ENCODE results near the gene NEMF. TPM values are rescaled to one million over a fixed set of nuclear protein-coding genes. Genes with fewer than 3 reads are reported as not detected.

Gene NEMF
- total RNA-seq, 1 experiment from 2014 or later: 42.7 TPM

DNA sequence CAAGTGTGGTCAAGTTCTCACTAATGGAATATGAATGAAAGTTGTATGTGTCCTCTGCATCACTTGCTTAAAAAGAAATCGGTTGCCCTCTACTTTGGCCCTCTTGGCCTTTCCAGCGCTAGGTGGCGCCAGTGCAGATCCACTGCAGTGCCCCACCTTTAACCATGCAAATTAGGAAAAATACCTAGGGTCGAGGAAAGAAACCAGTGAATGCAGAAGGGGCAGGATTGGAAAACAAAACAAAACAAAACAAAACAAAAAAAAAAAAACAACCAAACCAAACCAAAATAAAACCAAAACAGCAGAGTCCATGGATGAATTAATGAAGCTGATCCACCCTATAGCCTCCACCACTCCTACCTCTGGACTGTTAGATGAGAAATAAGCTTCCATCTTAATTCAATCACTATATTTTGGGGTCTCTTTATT is 12.9 kb upstream of the NEMF start:
- Histone ChIP-seq H3K36me3 (no peaks in the 10 kb centered on the region), H3K27me3 (replicated peaks) (no peaks in the 10 kb centered on the region), H3K4me1 (replicated peaks) (peaks cover 14% of the 10 kb centered on the region), H3K4me3 (no peak overlapping the region), H3K27ac (no peak overlapping the region), H3K9me3 (replicated peaks) (no peaks in the 10 kb centered on the region)
- DNase-seq (ENCODE audit: low read depth in 1 of 2, low spot score in 2 of 2): peak; percentile 55 to 65

DNA sequence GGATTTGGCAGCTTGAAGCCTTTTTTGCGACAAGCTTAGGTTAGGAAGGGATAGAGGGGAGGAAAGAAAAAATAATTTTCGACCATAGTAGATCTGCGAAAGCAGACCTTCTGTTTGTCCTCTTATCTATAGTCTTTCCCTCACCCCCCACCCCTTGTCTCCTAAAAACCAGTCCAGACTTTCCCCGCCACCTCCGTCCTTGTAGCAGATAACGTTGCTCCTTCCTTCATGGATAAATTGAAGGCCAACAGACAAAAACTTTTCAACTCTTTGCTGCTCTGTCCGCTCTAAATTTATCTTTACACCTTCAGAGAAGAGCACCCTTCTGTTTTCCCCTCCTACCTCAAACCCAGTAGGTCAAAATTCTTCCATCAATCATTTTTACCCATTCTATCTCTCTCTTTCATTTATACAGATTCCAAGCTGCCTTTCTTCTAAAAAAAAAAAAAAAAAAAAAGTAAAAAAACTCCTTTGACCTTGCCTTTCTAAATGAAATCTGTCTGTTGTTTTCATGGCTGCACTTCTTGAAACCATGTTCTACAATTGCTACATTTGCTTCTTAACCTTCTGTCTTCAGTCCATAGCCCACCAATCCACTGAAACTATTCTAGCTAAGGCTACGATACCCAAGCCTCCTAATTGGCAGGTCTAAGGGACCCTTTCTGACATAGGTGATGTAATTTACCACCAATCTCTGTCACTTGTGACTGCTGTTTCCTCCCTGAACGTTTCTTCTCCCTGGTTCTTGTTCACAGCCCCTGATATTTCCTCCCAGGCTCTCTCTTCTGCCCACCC is 11.1 kb upstream of the NEMF start:
- Histone ChIP-seq H3K36me3 (no peaks in the 10 kb centered on the region), H3K9me3 (replicated peaks) (no peaks in the 10 kb centered on the region), H3K27me3 (replicated peaks) (no peaks in the 10 kb centered on the region), H3K4me1 (replicated peaks) (peaks cover 12% of the 10 kb centered on the region), H3K27ac (peak overlapping the region; percentile 55), H3K4me3 (peak overlapping the region; percentile 49)
- no peak for DNase-seq (ENCODE audit: low read depth in 1 of 2, low spot score in 2 of 2)

DNA sequence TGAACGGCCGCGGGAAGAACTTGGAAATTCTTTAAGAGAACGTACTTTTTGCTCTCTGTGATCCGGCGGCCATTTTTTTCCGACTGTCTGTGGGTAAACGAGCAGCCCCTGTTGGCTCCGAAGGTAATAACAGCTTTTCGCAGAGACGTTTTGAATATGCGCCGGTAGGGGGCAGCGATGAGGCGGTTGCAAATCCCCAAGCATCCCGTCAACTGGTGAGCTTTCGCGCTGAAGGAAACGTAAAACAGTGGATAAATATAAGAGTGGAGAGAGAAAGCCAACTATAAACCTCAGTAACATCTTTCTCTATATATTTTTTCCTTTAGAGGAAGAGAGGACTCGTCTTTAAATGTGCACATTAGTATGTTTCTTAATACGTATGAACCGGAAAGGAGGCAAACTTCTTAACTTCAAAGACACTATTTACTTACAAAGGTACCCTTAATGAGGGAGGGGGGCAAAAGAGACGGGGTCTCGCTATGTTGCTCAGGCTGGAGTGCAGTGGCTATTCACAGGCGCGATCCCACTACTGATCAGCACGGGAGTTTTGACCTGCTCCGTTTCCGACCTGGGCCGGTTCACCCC is 9.6 kb upstream of the NEMF start:
- Histone ChIP-seq H3K27ac (peak overlapping the region; percentile 93), H3K4me1 (replicated peaks) (peaks cover 6% of the 10 kb centered on the region; the same call in 1 of the 2 replicates), H3K27me3 (replicated peaks) (no peaks in the 10 kb centered on the region), H3K9me3 (replicated peaks) (no peaks in the 10 kb centered on the region), H3K36me3 (no peaks in the 10 kb centered on the region), H3K4me3 (peak overlapping the region; percentile 49)
- DNase-seq (ENCODE audit: low read depth in 1 of 2, low spot score in 2 of 2): peak; percentile 81 to 96

DNA sequence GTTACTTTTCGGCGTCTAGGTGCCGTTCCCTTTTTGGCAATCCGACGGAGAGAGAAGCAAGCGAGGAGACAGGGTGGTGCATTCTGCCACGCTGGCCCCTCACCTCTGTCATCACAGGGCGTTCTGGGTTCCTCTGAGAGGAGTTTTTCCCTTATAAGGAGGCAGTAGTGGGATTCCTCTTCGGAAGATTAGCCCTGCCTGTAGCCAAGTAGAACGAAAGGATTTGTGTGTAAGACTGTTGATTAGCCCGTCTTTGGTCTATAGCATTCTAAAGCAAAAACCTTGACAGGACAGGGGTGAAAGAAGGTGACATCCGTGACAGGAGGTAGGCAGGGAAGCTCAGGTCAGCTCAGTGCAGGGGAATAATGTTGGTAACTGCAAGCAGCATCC is 9.1 kb upstream of the NEMF start:
- Histone ChIP-seq H3K27me3 (replicated peaks) (no peaks in the 10 kb centered on the region), H3K4me1 (replicated peaks) (peaks cover 6% of the 10 kb centered on the region; the same call in 1 of the 2 replicates), H3K9me3 (replicated peaks) (no peaks in the 10 kb centered on the region), H3K36me3 (no peaks in the 10 kb centered on the region), H3K4me3 (peak overlapping the region; percentile 49), H3K27ac (peak overlapping the region; percentile 93)
- DNase-seq (ENCODE audit: low read depth in 1 of 2, low spot score in 2 of 2): peak; percentile 67 to 90

DNA sequence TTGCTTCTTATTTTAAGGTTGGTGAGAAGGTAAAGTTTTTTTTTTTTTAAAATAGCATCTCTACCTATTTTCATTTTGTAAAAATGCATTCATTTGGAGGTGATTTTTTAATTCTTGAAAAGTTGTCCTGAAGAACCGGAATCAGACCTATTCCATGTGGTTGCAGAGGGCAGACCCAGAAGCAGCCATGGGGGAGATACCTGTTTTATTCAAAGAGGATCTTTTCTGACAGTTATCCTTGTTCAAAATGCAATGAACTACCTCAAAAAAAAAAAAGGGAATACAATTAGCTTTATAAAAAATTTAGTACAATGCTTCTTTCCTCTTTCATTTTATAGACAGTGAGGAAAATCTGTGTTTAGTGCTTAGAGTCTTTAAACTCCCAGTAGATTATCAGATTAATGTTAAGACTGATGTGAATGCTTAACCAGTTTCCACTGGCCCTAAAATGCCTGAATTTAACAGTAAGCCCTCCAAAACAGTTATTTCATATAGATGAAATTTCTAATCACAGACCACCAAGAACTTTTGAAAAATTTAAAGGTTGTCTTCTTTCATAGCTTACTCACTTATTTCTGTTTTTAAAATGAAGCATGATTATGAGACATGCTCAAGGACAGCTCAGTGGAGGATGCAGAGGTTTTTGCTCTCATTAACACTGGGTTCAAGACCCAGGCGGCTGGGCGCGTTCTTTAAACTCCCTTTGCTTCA is 8.6 kb upstream of the NEMF start:
- H3K36me3 ChIP-seq: no peaks in the 10 kb centered on the region
- peaks cover 6% of the 10 kb centered on the region; the same call in 1 of the 2 replicates for H3K4me1 ChIP-seq (replicated peaks)
- no peaks in the 10 kb centered on the region for H3K27me3 ChIP-seq (replicated peaks)
- H3K4me3 ChIP-seq: peak overlapping the region; percentile 49
- DNase-seq (ENCODE audit: low read depth in 1 of 2, low spot score in 2 of 2): no peak
- peak overlapping the region; percentile 93 for H3K27ac ChIP-seq
- no peaks in the 10 kb centered on the region for H3K9me3 ChIP-seq (replicated peaks)

DNA sequence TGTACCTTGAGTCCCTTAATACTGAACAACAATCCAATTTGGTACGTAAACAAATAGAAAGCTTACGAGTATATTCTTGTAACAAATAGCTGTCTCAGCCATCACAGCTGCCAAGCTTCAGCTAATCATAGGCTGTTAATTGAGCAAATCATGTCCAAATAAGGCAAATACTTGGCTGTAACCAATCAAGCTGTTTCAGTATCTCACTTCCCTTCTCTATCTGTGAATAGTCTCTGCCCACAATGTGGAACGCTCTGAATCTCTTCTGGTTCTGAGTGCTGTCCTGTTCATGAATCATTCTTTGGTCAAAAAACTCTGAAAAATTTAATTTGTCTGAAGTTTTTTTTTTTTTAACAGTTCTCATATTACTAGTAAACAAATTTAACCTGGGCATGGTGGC is 5.8 kb upstream of the NEMF start:
- Histone ChIP-seq H3K27me3 (replicated peaks) (no peaks in the 10 kb centered on the region), H3K36me3 (no peaks in the 10 kb centered on the region), H3K27ac (no peak overlapping the region), H3K4me1 (replicated peaks) (peaks cover 3% of the 10 kb centered on the region; the same call in 1 of the 2 replicates), H3K9me3 (replicated peaks) (no peaks in the 10 kb centered on the region), H3K4me3 (no peak overlapping the region)
- DNase-seq (ENCODE audit: low read depth in 1 of 2, low spot score in 2 of 2): no peak

DNA sequence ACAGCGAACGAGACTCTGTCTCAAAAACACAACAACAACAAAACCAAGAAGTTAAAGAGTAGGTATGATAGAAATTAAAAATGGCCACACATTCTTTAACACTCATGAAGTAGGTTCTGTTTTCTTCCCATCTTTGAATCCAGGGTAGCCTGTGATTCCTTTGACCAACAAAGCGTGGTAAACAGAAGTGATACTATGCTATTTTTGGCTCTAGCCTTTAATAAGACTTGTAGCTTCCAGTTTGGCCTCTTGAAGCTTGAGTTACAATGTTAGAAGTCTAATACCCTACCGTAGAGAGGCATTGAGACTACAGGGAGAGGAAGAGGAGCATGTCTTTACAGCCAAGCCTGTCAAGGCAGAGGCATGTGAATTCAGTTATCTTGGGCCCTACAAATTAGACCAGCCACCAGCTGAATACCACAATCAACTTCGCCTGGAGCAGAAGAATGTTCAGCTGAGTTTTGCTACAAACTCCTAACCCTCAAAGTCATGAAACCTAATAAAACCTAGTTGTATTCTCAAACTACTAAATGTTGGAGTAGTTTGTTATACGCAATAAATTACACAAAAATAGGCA is 4.9 kb upstream of the NEMF start:
- H3K27ac ChIP-seq: no peak overlapping the region

DNA sequence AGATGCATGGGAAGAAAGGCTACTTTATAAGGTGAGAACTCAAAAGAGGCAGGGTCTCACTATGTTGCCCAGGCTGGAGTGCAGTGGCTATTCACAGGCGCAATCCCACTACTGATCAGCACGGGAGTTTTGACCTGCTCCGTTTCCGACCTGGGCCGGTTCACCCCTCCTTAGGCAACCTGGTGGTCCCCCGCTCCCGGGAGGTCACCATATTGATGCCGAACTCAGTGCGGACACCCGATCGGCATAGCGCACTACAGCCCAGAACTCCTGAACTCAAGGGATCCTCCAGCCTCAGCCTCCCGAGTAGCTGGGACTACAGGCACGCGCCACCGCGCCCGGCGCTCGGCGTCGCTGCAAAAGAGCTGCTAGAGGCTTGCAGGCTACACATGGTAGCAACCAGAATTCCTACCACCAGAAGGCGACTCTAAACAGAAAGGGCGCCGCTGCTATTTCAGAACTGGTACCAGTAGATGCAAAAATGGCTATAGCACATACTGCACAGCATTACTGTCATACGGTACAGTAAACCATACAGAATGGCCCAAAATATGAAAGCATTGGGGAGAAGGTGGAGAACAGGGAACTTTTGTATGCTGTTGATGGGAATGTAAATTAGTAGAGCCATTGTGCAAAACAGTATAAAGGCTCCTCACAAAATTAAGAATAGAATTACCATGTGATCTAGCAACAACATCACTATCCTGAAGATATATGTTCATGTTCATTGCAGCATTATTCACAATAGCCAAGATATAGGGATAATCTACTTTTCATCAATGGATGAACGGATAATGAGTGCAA is 1.2 kb upstream of the NEMF start:
- Histone ChIP-seq H3K27ac (no peak overlapping the region), H3K4me1 (replicated peaks) (peaks cover 3% of the 10 kb centered on the region; the same call in 1 of the 2 replicates), H3K9me3 (replicated peaks) (no peaks in the 10 kb centered on the region), H3K4me3 (peak overlapping the region; percentile 81), H3K36me3 (peaks cover 30% of the 10 kb centered on the region), H3K27me3 (replicated peaks) (no peaks in the 10 kb centered on the region)
- peak; percentile 64 to 76 for DNase-seq (ENCODE audit: low read depth in 1 of 2, low spot score in 2 of 2)

More for the DNA sequence above, 4.9 kb upstream of the NEMF start:
- peaks cover under 1% of the 10 kb centered on the region; the same call in 1 of the 2 replicates for H3K36me3 ChIP-seq
- H3K4me3 ChIP-seq: no peak overlapping the region
- peaks cover 3% of the 10 kb centered on the region; the same call in 1 of the 2 replicates for H3K4me1 ChIP-seq (replicated peaks)
- DNase-seq (ENCODE audit: low read depth in 1 of 2, low spot score in 2 of 2): no peak
- H3K9me3 ChIP-seq (replicated peaks): no peaks in the 10 kb centered on the region
- no peaks in the 10 kb centered on the region for H3K27me3 ChIP-seq (replicated peaks)

DNA sequence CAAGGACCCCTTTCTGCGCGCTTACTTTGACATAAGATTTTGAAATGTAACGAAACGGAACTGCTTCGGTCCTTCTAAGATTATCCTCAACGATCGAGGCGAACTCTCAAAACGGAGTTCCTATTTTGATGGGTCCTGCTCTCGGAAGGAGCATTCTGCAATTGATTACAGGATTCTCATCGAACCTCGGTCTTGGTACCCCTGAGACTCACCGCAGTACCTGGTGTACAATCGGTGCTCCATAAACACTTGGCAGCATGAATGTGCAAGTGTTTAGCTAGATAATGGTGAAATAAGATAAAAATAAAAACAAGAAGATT is 530 bp upstream of the NEMF start:
- 0 out of 2 replicates have a peak overlapping the region, but pooled peaks have one; percentile 65 for H3K27ac ChIP-seq
- no peaks in the 10 kb centered on the region for H3K9me3 ChIP-seq (replicated peaks)
- peaks cover 3% of the 10 kb centered on the region; the same call in 1 of the 2 replicates for H3K4me1 ChIP-seq (replicated peaks)
- H3K27me3 ChIP-seq (replicated peaks): no peaks in the 10 kb centered on the region
- H3K36me3 ChIP-seq: peaks cover 30% of the 10 kb centered on the region
- H3K4me3 ChIP-seq: peak overlapping the region; percentile 81
- no peak for DNase-seq (ENCODE audit: low read depth in 1 of 2, low spot score in 2 of 2)

DNA sequence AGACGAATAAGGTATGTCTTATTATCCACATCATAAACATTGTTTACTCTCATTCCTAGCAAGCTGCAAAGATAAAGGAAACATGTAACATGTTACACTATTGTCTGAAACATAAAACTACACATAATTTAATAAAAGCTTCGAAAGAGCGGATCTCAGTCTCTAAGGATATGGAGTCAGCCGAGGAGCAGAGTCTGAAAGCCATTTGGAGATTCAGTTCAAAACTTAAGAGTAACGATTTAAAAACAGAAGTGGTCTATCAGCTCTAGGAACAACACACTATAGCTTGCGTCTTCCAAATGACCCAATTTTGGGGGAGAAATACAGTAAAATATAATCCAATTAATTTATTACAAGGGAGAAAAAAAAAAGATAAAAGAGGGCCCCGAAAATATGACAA is 775 bp downstream of the NEMF start:
- H3K27ac ChIP-seq: peak overlapping the region; percentile 65
- H3K36me3 ChIP-seq: peaks cover 36% of the 10 kb centered on the region
- peak overlapping the region; percentile 81 for H3K4me3 ChIP-seq
- H3K27me3 ChIP-seq (replicated peaks): no peaks in the 10 kb centered on the region
- no peaks in the 10 kb centered on the region for H3K9me3 ChIP-seq (replicated peaks)
- DNase-seq (ENCODE audit: low read depth in 1 of 2, low spot score in 2 of 2): no peak
- peaks cover 3% of the 10 kb centered on the region; the same call in 1 of the 2 replicates for H3K4me1 ChIP-seq (replicated peaks)

DNA sequence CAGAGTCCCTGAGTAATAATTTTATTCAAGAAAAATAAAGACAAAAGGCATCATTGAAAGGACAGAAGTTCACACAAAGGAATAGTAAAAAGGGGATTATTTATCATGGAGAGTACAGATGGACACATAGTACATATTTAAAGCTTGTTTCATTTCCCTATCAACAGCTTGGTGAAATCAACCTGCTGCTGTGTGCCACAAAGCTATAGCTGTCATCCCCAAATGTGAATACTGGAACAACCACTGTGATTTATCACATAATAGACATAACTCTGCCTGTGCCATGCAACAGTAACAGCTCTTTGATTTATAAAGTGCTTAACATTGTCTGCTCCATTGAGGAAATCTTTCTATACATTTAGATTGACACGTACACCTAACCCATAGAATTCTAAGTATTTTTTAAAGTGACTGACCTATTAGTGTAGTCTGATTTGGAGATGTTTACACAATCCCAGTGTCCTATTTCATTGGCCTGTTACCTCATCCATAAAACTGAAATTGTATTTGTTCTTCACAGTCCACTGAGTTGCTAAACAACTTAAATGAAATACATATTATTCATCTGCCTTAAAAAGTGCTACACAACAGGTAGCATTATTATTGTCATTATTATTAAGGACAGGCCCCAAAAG is 3.3 kb downstream of the NEMF start:
- Histone ChIP-seq H3K4me1 (replicated peaks) (peaks cover 3% of the 10 kb centered on the region; the same call in 1 of the 2 replicates), H3K4me3 (no peak overlapping the region), H3K9me3 (replicated peaks) (no peaks in the 10 kb centered on the region), H3K27me3 (replicated peaks) (no peaks in the 10 kb centered on the region), H3K27ac (no peak overlapping the region), H3K36me3 (peaks cover 57% of the 10 kb centered on the region)
- DNase-seq (ENCODE audit: low read depth in 1 of 2, low spot score in 2 of 2): no peak

DNA sequence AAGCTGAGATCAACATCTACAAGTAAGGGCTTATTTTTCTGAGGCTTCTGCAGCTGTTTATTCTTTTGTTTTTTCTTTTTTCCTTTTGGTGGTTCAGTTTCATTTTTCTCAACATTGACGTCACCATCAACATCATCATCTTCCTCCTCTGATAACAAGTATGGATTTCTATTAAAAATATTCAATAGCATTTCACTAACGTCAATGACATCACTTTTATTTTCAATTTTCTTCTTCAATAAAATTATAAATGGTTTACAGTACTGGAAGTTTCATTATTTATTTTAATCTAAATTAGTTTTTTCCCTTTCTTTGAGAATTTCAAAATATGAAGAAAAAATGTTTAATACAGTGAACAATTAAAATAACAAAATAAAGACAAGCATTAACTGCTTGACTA is 23.9 kb downstream of the NEMF start:
- H3K4me3 ChIP-seq: no peak overlapping the region
- no peaks in the 10 kb centered on the region for H3K27me3 ChIP-seq (replicated peaks)
- DNase-seq (ENCODE audit: low read depth in 1 of 2, low spot score in 2 of 2): no peak
- no peaks in the 10 kb centered on the region for H3K9me3 ChIP-seq (replicated peaks)
- no peaks in the 10 kb centered on the region for H3K4me1 ChIP-seq (replicated peaks)
- H3K27ac ChIP-seq: no peak overlapping the region
- H3K36me3 ChIP-seq: peaks cover 95% of the 10 kb centered on the region

DNA sequence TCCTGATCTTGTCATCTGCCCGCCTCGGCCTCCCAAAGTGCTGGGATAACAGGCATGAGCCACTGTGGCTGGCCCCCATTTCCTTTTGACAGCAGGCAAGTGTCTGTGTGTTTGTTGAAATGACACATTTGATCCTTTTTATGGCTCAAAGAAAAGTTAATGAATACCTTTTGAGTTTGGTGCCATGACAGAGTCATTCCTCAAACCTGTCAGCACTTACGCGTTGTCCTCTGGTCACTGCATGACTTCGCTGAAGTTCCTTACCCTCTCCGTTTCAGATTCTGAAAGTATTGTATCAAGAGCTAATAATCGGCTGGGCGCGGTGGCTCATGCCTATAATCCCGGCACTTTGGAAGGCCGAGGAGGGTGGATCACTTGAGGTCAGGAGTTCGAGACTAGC is 32.4 kb downstream of the NEMF start:
- H3K4me1 ChIP-seq (replicated peaks): no peaks in the 10 kb centered on the region
- no peak overlapping the region for H3K27ac ChIP-seq
- no peaks in the 10 kb centered on the region for H3K9me3 ChIP-seq (replicated peaks)
- no peaks in the 10 kb centered on the region for H3K27me3 ChIP-seq (replicated peaks)
- no peak for DNase-seq (ENCODE audit: low read depth in 1 of 2, low spot score in 2 of 2)
- peaks cover 68% of the 10 kb centered on the region for H3K36me3 ChIP-seq
- no peak overlapping the region for H3K4me3 ChIP-seq
